Measurements from ENCODE around the gene BTBD9.

Gene BTBD9

GRCh38 chr6:38552121-38552520 is 87.6 kb downstream of the BTBD9 start:
- no peak for DNase-seq

- no peak for DNase-seq
Observed at GRCh38 chr6:38549795-38550194, 89.9 kb downstream of the BTBD9 start.

GRCh38 chr6:38549180-38549579 is 90.5 kb downstream of the BTBD9 start:
- no peak for DNase-seq

- DNase-seq: no peak
Observed at GRCh38 chr6:38543022-38543421, 96.7 kb downstream of the BTBD9 start.

- peak; percentile 20 for DNase-seq
Observed at GRCh38 chr6:38542031-38542430, 97.7 kb downstream of the BTBD9 start.

- no peak for DNase-seq
Observed at GRCh38 chr6:38533064-38533463, 106.7 kb downstream of the BTBD9 start.

GRCh38 chr6:38531134-38531533 is 108.6 kb downstream of the BTBD9 start:
- no peak for DNase-seq

- DNase-seq: no peak
Observed at GRCh38 chr6:38528196-38528965, 111.3 kb downstream of the BTBD9 start.

- no peak for DNase-seq
Observed at GRCh38 chr6:38527371-38527770, 112.4 kb downstream of the BTBD9 start.

GRCh38 chr6:38525888-38526287 is 113.8 kb downstream of the BTBD9 start:
- DNase-seq: no peak

GRCh38 chr6:38524436-38525145 is 115.1 kb downstream of the BTBD9 start:
- no peak for DNase-seq

GRCh38 chr6:38522322-38522721 is 117.4 kb downstream of the BTBD9 start:
- DNase-seq: no peak

- DNase-seq: no peak
Observed at GRCh38 chr6:38518511-38519304, 121.0 kb downstream of the BTBD9 start.

- peak; percentile 28 for DNase-seq
Observed at GRCh38 chr6:38517005-38517404, 122.7 kb downstream of the BTBD9 start.

GRCh38 chr6:38514399-38514798 is 125.3 kb downstream of the BTBD9 start:
- no peak for DNase-seq

GRCh38 chr6:38512211-38512610 is 127.5 kb downstream of the BTBD9 start:
- no peak for DNase-seq

- peak; percentile 31 for DNase-seq
Observed at GRCh38 chr6:38510205-38510604, 129.5 kb downstream of the BTBD9 start.

- peak; percentile 60 for DNase-seq
Observed at GRCh38 chr6:38509713-38510112, 130.0 kb downstream of the BTBD9 start.

GRCh38 chr6:38508894-38509293 is 130.8 kb downstream of the BTBD9 start:
- DNase-seq: no peak

- no peak for DNase-seq
Observed at GRCh38 chr6:38508286-38508685, 131.4 kb downstream of the BTBD9 start.

GRCh38 chr6:38507173-38507572 is 132.6 kb downstream of the BTBD9 start:
- no peak for DNase-seq

- DNase-seq: no peak
Observed at GRCh38 chr6:38505826-38506225, 133.9 kb downstream of the BTBD9 start.

- no peak for DNase-seq
Observed at GRCh38 chr6:38504996-38505395, 134.7 kb downstream of the BTBD9 start.
